Adrenal gland (tissue), 5 donors: Measurements from ENCODE around the gene SYTL3.

Experiments used
- CTCF ChIP-seq, 6 experiments: fragments of 450-650 bp in 4 of 6; fragments of 200-600 bp in 2 of 6; sonication (generic) in 1 of 6; IDR thresholded peaks; 1 replicate in 5 of 6; 2 replicates in 1 of 6; pipeline versions ENCODE4 v1.5.1 to v1.8.0; 2016 to 2021; ENCODE audit warnings: antibody characterized with exemption in 6 of 6, mild to moderate bottlenecking in 2 of 6, moderate library complexity in 1 of 6
- POLR2A ChIP-seq, 2 donors: fragments of 450-650 bp; IDR thresholded peaks; one replicate each; pipeline ENCODE4 v1.6.1; 2017; ENCODE audit warnings: antibody characterized with exemption in 2 of 2, mild to moderate bottlenecking in 2 of 2, moderate library complexity in 1 of 2
- donor health status: DM: no; HTN: no; CAD: no.

- TF ChIP-seq CTCF (IDR thresholded peaks at IDR 0.05) (no peak), POLR2A (IDR thresholded peaks at IDR 0.05) (no peak)
Measured at GRCh38 chr6:158764926-158765325, 115.1 kb downstream of the SYTL3 start.
